Ureter (tissue), 1 donor: ENCODE measurements around the gene METRN. TPM values are rescaled to one million over a fixed set of nuclear protein-coding genes. Genes with fewer than 3 reads are reported as not detected.
"Not testable (repeated sequence)": the region's sequence is repeated elsewhere in the genome, so short reads cannot be mapped to it uniquely, and the experiment has no call there.

Experiments
- DNase-seq: peaks from one replicate; pipeline ENCODE4 v3.0.0-alpha.2; 2020; ENCODE audit warnings: low spot score
- total RNA-seq: library from RNA; stranded (reverse); gene quantifications from one replicate; pipeline ENCODE4 v1.2.4, GENCODE V29; 2023
- donor health status: DM: yes; HTN: yes; CAD: no.

METRN gene
- total RNA-seq, 1 donor from 2014 or later = 20.8 TPM

DNA sequence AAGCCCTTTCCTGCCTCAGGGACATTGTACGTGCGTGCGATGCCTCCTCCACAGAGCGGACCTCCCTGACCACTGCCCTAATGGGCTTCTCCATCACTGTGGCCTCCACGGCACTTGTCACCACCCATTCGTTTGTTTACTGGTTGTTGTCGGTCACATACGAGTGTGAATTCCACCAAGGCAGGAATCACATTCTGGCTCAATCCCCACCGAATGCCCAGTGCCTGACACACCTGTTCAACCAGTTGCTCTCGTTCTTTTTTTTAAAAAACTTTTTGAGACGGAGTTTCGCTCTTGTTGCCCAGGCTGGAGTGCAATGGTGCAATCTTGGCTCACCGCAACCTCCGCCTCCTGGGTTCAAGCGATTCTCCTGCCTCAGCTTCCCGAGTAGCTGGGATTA, 23.7 kb upstream of the METRN start:
- DNase-seq = not testable (repeated sequence)

DNA sequence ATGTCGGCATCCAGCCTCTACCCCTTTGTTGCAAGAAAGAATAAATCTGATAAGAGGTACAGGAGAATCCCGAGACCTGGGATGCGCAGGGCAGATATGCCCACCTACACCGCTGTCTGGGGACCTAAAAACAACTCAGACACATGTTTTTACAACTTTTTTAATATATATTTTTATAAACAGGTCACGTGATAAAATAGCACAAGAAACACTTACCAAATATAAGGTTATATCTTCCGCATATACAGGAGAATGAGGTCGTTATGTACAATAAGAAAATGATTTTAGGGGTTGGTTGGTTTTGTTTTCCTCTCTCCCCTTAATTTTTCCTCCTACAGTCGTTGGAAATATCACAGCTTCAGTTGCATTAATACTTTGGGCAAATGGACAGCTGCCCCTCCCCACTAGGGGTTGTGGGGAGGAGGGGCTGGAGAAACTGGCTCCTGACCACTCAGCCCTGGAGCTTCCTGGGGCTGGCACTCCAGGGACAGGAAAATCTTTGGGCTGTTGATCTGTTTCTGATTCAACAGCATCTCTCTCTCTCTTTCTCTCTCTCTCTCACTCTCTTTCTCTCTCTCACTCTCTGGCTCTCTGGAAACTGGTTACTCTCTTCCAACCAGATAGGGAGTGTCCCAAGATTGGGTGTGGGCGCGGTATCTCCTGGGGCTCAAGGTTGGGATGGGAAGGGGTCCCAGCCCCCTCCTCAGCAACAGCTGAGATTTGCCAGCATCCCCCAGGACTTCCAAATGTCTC, 22.4 kb upstream of the METRN start:
- DNase-seq = no peak

DNA sequence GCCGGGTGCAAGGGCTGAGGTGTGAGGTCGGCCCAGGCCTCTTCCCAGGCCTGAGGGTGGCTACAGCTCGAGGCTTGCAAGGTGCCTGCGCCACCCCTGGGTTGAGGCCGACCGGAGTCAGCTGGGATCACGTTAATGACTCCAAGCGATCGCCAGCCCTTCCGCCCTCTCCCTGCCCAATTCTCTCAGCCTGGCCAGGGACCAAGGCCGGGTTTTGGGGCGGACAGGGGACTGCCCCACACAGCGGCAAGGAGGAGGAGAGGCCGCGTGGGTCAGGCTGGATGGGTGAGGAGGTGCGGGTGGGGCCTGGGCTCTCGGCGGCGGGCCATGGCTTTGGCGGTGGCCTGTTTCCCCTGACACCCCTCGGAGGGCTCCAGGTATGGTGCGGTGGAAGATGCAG, 21.6 kb upstream of the METRN start:
- DNase-seq = no peak

DNA sequence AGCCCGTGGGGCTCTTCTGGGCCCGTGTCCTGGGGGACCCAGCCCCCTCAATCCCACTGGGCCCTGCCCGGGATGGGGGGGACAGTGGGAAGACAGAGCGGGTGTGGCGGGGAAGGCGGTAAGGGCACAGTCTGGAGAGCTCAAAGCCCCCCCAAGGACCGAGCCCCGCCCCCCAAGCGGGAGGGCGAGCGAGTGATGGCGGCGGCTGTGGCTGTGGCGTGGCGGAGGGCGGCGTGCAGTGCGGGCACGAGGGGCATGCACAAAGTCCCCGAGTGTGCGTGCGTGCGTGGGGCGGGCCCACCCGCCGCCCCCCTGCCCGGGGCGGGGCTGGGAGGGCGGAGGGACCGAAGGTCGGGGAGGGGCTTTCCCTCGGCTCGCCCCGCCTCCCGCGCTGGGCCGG, 21.2 kb upstream of the METRN start:
- DNase-seq = no peak

DNA sequence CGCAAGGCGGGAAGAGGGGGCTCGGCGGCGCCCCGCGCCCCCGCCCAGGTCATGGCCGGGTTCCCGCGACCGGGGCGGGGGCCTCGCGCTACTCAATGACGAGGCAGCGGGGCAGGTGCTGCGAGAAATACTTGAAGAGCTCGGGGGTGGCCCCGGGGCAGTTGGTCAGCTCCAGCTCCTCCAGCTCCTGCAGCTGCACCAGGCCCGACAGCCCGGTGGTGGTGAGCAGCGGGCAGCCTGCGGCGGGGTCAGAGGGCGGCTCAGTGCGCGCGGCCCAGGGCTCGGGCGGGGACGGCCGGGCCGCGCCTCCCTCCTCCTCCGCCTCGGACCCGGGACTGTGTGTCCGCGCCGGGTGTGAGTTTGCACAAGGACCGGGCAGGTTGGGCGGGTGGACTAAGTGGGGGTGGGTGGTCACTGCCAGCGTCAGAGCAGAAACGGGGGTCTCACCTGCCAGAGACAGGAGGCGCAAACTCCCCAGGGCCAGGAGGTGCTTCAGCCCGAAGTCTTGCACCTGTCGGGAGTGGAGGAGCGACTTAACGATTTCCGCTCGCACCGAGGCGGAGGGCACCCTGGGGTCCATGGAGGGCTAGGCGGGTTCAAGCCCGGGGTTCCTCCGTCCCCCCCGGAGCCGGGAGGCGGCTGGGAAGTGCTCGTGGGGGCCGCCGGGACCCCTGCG, 20.6 kb upstream of the METRN start:
- no peak for DNase-seq

DNA sequence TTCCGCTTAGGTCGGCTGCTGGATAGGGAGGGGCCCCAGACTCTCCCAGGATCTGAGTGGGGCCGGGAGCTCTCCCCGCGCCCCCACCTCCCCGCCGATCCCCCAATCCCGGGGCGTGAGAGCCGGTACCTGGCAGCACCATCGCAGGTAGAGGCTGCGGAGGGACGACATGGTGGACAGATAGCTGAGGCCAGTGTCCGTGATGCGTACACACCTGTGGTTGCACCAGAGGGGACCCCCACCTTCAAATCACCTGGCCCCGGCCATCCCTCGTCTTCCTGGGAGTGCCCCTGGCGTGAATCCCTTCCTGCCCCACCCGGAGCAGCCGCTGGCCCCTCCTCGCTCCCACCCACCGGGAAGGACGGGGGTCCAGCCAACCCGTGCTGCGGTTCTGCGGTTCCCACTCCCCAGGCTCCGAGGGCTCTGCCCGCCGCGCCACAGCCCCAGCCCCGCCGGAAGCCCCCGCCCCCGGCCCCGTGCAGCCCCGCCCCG, 20.0 kb upstream of the METRN start:
- DNase-seq = no peak

DNA sequence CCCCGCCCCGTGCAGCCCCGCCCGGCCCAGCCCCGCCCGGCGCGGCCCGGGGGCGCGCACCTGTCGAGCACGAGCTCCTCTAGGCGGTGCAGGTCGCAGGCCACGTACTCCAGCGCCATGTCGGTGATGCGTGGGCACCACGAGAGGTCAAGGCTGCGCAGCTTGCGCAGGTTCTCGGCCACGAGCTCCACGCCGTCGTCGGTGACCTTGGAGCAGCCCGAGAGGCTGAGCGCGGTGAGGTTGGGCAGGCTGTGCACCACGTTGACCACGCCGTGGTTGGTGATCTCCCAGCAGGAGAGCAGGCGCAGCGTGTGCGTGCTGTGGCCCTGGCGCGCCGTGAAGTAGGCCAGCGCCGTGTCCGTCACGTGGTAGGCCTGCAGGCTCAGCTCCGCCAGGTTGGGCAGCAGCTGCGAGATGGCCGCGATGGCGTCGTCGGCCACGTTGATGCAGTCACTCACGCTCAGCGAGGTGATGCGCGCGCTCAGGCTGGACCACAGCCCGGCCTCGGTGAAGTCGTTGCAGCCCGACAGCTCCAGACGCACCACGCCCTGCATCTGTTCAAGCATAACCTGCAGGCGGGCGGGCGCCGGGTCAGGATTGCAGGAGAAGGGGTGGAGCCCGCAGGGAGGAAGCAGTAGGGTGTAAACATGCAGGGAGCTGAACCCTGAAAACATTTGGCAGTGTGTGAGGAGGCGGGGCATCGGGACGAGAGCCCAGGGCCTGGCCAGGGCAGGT, 19.4 kb upstream of the METRN start:
- DNase-seq = peak; percentile 76

DNA sequence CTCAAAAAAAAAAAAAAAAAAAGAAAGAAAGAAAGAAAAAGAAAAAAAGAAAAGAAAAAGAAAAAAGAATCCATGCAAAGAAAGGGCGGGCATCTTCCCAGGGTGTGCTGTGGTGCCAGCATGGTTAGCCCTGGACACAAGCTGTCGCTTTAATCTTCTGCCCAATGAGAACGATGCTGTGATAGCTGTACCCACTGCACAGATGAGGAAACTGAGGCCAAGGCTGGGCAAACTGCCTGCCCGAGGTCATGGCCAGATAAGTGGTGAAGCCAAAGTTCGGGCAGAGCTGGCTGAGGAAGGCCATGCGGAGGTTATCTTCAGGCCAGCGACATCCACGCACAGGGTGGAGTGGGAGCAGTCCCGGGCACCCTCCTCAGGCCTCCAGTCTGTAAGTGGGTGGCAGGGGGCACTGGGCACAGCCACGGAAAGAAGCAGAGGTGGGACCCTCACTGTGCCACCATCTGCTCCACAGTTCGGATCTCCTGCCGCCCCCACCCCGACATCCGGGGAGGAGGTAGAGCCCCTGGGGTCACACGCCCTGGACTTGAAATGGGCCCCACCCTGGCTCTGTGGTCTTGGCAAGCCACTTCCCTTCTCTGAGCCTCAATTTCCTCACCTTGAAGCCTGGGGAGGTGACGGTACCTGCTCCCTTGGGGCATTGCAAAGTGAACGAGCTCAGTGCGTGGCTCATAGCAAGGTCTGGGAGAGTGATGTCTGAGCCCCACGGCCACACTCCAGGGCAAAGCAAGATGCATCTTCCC, 15.8 kb upstream of the METRN start:
- no peak for DNase-seq

DNA sequence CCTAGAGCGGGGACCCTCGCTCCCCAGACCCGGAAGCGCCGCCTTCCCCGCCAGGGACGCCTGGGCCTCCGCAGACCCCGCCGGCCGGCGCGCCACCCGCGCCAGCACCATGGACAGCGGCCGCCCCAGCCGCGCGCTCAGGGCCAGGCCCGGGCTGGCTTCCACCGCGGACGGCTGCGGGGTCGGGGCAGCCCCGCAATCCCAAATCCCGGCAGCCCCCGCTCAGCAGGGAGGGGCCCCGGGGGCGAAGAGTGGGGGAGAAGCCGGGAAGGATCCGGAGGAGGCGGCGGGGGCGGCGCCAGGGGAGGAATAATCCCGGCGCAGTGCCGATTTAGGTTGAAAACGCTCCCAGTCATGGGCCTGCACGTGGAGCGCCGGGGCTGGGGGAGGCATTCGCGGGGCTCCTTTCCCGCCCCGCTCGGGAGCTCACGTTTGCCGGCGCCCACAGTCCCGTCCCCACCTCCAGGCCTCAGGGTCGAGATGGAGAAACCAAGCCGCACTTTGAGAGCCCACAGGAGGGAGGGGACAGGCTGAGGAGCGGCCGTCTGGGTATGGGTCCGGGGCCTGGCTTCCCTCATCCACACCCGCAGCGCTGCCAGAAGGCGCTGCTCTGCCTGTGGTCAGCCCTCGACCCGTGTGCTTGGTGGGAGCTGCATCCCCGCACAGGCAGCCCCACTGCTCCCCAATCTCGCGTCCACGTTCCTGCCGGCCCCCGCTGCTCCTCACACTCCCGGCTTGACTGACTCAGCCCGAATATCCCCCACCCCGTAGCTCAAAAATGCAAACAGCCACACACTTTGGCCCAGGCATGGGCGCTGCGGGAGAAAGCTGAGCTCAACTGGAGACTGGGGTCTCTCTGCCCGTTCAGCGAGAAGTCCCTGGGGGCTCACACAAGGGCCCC, 14.0 kb upstream of the METRN start:
- no peak for DNase-seq

DNA sequence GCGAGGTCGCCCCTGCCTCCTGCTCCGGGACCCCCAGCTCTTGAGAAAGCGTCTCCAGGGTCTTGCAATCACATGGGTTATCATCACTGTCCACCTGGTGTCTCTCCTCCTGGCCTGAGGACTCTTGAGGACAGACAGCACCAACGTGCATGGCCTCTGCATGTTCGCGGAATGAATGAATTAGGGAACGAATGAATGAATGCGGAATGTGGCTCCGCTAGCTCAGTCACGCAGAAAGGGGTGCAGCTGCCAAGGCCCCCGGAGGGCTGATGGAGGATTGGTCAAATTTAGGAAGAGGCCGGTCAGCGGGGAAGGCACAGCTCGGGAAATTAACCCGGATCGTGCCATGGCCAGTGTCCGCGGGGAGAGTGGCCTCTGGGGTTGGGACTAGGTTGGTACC, 12.6 kb upstream of the METRN start:
- no peak for DNase-seq

DNA sequence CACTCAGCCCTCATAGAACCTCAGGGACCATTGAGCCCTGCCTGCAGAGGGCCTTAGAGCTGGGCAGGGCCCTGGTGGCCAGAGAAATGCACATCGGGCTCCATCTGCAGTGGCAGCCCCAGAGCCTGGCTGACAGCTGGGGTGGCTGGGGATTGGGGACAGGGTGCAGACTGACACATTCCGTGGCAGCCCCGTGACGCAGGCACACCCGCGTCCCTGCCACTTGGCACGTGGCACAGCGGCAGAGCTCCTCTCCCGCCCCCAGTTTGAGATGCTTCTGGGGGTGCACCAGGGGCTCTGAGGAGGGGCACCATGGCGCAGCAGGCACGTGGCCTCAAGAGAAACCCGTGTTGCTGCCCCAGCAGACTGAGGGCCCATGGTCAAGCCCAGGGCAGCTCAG, 11.5 kb upstream of the METRN start:
- no peak for DNase-seq

DNA sequence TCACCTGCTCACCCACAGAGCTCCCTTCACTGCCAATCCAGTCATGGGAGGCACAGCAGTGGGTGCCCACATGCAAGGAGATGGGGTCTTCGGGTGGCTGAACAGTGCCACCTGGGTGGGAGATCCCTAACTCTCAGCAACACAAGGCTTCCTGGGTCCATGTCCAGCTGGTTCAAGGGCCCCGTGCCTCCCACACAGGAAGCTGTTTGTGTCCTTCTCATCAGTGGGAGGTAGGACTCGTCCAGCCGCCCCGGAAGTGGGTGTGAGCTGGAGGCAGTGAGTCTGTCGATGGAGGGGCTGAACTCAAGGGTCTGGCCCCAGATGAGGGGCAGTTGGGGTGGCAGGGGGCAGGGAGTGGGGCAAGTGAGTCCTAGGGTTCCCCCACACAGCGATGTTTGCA, 10.9 kb upstream of the METRN start:
- DNase-seq = no peak

DNA sequence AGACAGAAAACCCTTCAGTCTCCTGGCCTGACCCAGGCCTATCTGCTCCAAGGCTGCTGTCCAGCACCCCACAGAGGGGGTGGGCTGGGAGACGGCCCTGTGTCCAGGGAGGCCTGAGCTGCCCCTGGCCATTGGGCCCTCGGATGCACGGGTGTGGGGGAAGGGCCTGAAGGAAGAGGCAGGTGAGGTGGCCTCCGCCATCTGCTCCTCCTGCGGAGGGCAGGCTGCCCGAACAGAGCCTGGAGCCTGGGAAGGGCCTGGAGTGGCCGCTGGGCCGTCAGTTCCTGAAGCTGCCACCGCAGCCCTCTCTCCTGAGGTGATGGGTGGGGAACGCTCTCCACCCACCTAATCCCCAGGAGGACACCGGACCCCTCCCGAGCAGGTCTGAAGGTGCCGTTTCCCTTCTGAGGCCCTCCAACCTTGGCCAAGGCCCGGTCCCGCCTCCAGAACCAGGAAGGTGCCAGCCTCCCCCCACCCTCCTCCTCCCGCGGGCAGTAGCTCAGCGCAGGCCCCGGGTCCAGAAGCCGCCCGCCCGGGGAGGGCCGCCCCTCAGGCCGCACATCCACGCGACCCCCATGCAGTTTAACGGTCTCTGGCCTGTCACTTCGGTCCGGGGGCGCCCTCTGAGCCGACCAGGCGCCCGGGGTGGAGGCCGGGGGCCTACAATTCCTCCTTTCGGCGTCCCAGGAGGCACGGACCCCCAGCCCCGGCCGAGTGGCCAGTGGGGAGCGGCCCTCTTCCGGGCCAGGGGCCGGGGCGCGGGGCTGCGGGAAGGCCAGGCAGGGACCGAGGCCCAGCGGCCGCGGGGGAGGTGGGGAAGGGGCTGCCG, 10.2 kb upstream of the METRN start:
- no peak for DNase-seq

DNA sequence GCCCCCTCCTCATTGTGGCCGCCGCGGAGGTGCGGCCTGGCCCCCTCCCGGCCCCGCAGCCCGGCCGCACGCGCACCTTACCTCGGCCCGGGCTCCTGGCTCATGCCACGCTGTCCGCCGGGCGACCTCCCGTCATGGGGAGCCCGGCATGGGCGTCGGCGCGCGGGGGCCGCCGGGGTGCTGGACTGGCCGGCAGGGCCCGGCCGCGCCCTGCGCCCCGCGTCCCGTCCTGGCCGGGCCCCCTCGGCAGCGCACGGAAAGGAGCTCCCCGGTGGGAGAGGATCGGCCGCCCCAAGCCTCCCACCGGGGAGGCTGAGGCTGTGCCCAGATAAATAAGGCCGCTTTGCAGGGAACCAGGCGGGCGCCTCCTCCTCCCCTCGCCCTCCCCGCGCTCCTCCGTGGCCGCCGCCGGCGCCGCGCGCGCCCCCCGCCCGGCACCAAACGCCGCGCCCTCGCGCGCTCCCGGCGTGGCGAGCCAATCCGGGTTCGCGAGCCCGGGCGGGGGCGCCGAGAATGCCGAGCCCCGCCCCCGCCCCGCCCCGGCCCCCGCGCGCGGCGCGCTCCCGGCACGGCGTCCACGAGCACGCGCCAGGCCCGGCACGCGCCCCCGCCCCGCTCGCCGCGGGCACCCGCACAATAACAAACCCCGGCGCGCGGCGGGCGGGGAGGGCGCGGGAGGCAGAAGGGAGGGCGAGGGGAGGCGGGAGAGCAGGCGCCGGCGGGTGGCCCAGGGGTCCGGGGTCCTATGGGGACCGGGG, 9.3 kb upstream of the METRN start, which contains the start of gene FBXL16:
Gene FBXL16, minus strand, starts transcription at position 371 of the 758 bp plus-strand sequence. CDS start 8,396 bp downstream, outside the sequence.
- DNase-seq = no peak

DNA sequence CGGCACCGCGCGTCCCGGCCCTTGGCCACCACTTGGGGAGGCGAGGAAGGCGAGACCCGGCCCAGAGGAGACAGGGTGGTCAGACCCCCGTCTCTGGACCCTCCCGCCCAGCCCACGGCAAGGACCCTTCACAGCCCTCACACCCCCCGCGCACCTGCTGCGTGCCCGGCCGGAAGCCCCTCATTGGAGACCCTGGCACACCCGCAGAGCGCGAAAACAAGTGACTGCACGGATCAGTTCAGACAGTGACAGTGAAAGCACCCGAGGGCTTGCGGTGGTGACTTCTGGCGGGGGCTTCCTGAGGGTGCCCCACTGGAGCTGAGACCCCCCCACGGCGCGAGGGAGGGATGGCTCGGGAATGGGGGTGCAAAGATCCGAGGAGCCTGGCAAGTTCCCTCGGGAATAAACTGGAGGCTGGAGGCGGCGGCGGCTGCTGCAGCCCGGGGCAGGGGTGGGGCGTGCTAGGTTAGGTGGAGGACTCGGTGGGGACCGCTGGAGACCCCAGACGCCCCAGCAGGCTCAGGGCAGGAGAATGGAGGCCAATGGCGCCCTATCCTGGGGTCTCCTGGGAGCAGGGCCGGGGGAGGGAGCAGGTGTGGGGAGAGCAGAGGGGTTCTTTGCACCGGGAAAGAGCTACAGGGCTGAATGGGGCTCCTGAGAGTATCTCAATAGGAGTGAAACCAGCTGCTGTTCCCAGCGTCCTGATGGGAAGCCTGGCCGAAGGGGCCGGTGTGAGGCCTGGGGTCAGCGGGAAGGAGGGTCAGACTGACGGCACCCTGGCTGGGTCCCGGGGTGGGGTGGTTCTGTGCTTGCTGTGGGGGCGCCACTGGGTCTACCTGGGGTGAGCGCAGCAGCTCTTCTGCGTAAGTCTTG, 8.5 kb upstream of the METRN start:
- no peak for DNase-seq

DNA sequence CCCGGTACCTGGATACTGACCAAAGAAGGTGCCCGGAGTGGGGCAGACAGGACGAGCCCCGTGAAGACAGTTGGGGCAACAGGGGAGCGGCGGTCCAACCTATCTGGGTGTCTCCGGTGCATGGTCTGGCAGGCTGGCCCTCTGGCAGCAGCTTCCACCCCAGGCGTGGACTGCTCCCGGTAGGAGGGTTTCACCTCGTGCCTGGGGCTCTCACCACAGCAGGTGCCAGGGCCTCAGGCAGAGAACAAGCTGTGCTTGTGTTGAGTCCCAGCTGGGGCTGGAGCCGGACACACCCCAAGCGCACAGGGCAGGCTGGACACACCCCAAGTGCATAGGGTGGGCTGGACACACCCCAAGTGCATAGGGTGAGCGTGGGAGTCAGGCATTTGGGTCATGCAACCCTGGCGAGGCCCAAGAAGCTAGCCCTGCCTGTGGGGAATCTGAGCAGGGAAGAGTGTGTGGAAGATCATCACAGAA, 7.8 kb upstream of the METRN start:
- no peak for DNase-seq

DNA sequence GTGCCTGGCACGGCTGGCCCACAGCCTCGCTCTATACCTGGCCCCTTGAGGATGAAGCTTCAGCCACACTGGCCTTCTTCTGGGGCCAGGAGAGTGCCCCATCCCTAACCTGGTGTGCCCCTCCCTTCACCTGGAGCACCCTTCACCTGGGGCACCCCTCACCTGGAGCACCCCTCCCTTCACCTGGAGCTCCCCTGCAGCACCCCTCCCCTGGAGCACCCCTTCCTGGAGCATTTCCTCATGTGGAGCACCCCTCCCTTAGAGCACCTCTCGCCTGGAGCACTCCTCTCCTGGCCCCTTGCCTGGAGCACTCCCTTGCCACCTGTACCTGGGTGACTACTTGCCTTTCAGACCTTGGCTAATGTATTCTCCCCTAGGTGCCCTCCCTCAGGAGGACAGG, 6.9 kb upstream of the METRN start:
- no peak for DNase-seq

DNA sequence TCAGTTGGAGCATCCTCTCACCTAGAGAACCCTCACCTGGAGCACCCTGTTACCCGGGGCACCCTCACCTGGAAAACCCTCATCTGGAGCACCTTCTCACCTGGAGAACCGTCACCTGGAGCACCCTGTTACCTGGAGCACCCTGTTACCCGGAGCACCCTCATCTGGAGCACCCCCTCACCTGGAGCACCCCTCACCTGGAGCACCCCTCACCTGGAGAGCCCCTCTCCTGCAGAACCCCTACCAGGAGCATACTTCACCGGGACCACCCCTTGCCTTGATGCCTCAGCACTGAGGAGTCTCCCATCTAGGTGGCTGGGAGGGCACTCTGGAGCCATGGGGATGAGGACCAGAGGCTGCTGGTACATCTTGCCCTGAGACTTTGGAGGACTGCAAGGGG, 6.0 kb upstream of the METRN start:
- DNase-seq = no peak
